ENCODE measurements around the gene MRGPRD. TPM values are rescaled to one million over a fixed set of nuclear protein-coding genes. Genes with fewer than 3 reads are reported as not detected.

The MRGPRD gene
- total RNA-seq, 1 experiment from 2014 or later = not detected

- BruUV-seq (replicated peaks) = no TSS peak
- intact Hi-C loops (cut with micrococcal nuclease; ENCODE audit: unreplicated experiment) = no loop called here
- H3K36me3 ChIP-seq (ENCODE audit: low read depth) = no peaks in the 10 kb centered on the region
Measured at GRCh38 chr11:68998390-68998911, 17.7 kb upstream of the MRGPRD start.

GRCh38 chr11:68997995-68998348 lies 17.2 kb upstream of the MRGPRD start:
- H3K9me3 ChIP-seq (ENCODE audit: insufficient read depth, low read depth) = no peaks in the 10 kb centered on the region
- H3K79me2 ChIP-seq (ENCODE audit: low read depth) = no peaks in the 10 kb centered on the region
- no peak overlapping the region for H3K4me2 ChIP-seq
- H3F3A ChIP-seq (ENCODE audit: insufficient read depth, low read depth) = no peaks in the 10 kb centered on the region
- H3K36me3 ChIP-seq (ENCODE audit: low read depth) = no peaks in the 10 kb centered on the region
- H3K4me1 ChIP-seq (replicated peaks; ENCODE audit: insufficient read depth) = no peaks in the 10 kb centered on the region
- intact Hi-C loops (cut with micrococcal nuclease; ENCODE audit: unreplicated experiment) = no loop called here
- ChIA-PET CTCF (interaction anchor here (0.7 kb wide), 1 partner anchor 186 kb away, joined by 14 read pairs; no protein-coding TSS in a partner anchor), POLR2A (ENCODE audit: unreplicated experiment) (interaction anchor here (0.6 kb wide), 1 partner anchor 259 kb away, joined by 3 read pairs; no protein-coding TSS in a partner anchor)
- H3K9me2 ChIP-seq (ENCODE audit: insufficient read depth) = no peaks in the 10 kb centered on the region
- no peak for DNase-seq
- peaks cover 43% of the 10 kb centered on the region for H3K27me3 ChIP-seq (ENCODE audit: insufficient read depth, low read depth)
- H4K20me1 ChIP-seq (ENCODE audit: insufficient read depth) = no peaks in the 10 kb centered on the region
- BruUV-seq (replicated peaks) = no TSS peak
- H3K4me3 ChIP-seq = no peak overlapping the region
- H2AFZ ChIP-seq = no peak overlapping the region
- no peak for TF ChIP-seq CTCF (conservative IDR thresholded peaks at IDR 0.05)
- no peak for TF ChIP-seq EZH2 (IDR thresholded peaks at IDR 0.05; ENCODE audit: low read depth)
- no peak overlapping the region for H3K27ac ChIP-seq

More at GRCh38 chr11:68998390-68998911, 17.7 kb upstream of the MRGPRD start:
- POLR2A ChIA-PET (ENCODE audit: unreplicated experiment) = interaction anchor here (0.6 kb wide), 1 partner anchor 260 kb away, joined by 3 read pairs; no protein-coding TSS in a partner anchor
- Histone ChIP-seq H3K27me3 (ENCODE audit: insufficient read depth, low read depth) (peaks cover 43% of the 10 kb centered on the region), H3K4me2 (no peak overlapping the region), H3K4me3 (no peak overlapping the region), H2AFZ (no peak overlapping the region), H4K20me1 (ENCODE audit: insufficient read depth) (no peaks in the 10 kb centered on the region), H3K4me1 (replicated peaks; ENCODE audit: insufficient read depth) (no peaks in the 10 kb centered on the region), H3K79me2 (ENCODE audit: low read depth) (no peaks in the 10 kb centered on the region), H3K9me2 (ENCODE audit: insufficient read depth) (no peaks in the 10 kb centered on the region), H3K9me3 (ENCODE audit: insufficient read depth, low read depth) (no peaks in the 10 kb centered on the region), H3F3A (ENCODE audit: insufficient read depth, low read depth) (no peaks in the 10 kb centered on the region), H3K27ac (no peak overlapping the region)
- CTCF ChIA-PET = interaction anchor here (0.7 kb wide), 1 partner anchor 187 kb away, joined by 14 read pairs; no protein-coding TSS in a partner anchor
- DNase-seq = no peak
- TF ChIP-seq EZH2 (IDR thresholded peaks at IDR 0.05; ENCODE audit: low read depth) (no peak), CTCF (conservative IDR thresholded peaks at IDR 0.05) (no peak)

GRCh38 chr11:68997124-68997994 lies 16.6 kb upstream of the MRGPRD start:
- DNase-seq = no peak
- no TSS peak for BruUV-seq (replicated peaks)
- CTCF ChIA-PET = interaction anchor here (0.6 kb wide), 1 partner anchor 533 kb away, joined by 3 read pairs; no protein-coding TSS in a partner anchor

More at GRCh38 chr11:68997124-68997994, 16.6 kb upstream of the MRGPRD start:
- no peaks in the 10 kb centered on the region for H3K9me2 ChIP-seq (ENCODE audit: insufficient read depth)
- no peak overlapping the region for H2AFZ ChIP-seq
- no peaks in the 10 kb centered on the region for H3F3A ChIP-seq (ENCODE audit: insufficient read depth, low read depth)
- H4K20me1 ChIP-seq (ENCODE audit: insufficient read depth) = no peaks in the 10 kb centered on the region
- H3K27me3 ChIP-seq (ENCODE audit: insufficient read depth, low read depth) = peaks cover 43% of the 10 kb centered on the region
- POLR2A ChIA-PET (ENCODE audit: unreplicated experiment) = interaction anchor here (0.6 kb wide), 1 partner anchor 259 kb away, joined by 3 read pairs; no protein-coding TSS in a partner anchor
- H3K36me3 ChIP-seq (ENCODE audit: low read depth) = no peaks in the 10 kb centered on the region
- no peaks in the 10 kb centered on the region for H3K9me3 ChIP-seq (ENCODE audit: insufficient read depth, low read depth)
- intact Hi-C loops (cut with micrococcal nuclease; ENCODE audit: unreplicated experiment) = no loop called here
- H3K79me2 ChIP-seq (ENCODE audit: low read depth) = no peaks in the 10 kb centered on the region
- H3K4me2 ChIP-seq = no peak overlapping the region
- H3K27ac ChIP-seq = no peak overlapping the region
- no peaks in the 10 kb centered on the region for H3K4me1 ChIP-seq (replicated peaks; ENCODE audit: insufficient read depth)
- TF ChIP-seq EZH2 (IDR thresholded peaks at IDR 0.05; ENCODE audit: low read depth) (no peak), CTCF (conservative IDR thresholded peaks at IDR 0.05) (no peak)
- no peak overlapping the region for H3K4me3 ChIP-seq

All from PC-9 (cell line).